Adrenal gland (tissue), 12 donors: ENCODE data around the gene TUBB2A. TPM values are rescaled to one million over a fixed set of nuclear protein-coding genes. Genes with fewer than 3 reads are reported as not detected.

Source experiments
- DNase-seq, 7 donors: peaks; one replicate each; pipeline ENCODE4 v3.0.0-alpha.2; 2019 to 2020
- H3K27ac ChIP-seq, 5 donors: fragments of 200-600 bp; sonication (generic) in 4 of 5; 1 replicate in 3 of 5; 2 replicates in 2 of 5; pipeline versions ENCODE4 v1.5.1 to v1.8.0; 2016 to 2020; ENCODE audit warnings: mild to moderate bottlenecking in 1 of 5
- H3K27me3 ChIP-seq: fragments of 200-600 bp; 2 replicates; pipeline ENCODE4 v1.8.0; 2021
- H3K36me3 ChIP-seq, 2 donors: fragments of 200-600 bp; replicated peaks in 1 of 2; 1 replicate in 1 of 2; 2 replicates in 1 of 2; pipeline versions ENCODE4 v1.5.1 to v1.8.0; 2018 to 2022
- H3K4me1 ChIP-seq, 2 donors: fragments of 200-600 bp; replicated peaks in 1 of 2; 1 replicate in 1 of 2; 2 replicates in 1 of 2; pipeline versions ENCODE4 v1.5.1 to v1.8.0; 2018 to 2021
- H3K4me3 ChIP-seq, 4 donors: fragments of 200-600 bp; sonication (generic) in 3 of 4; one replicate each; pipeline ENCODE4 v1.5.1; 2016 to 2018
- H3K9me3 ChIP-seq, 3 donors: fragments of 200-600 bp; sonication (generic) in 1 of 3; replicated peaks in 1 of 3; 1 replicate in 2 of 3; 2 replicates in 1 of 3; pipeline versions ENCODE4 v1.5.1 to v1.8.0; 2016 to 2021
- CTCF ChIP-seq, 6 experiments: fragments of 450-650 bp in 4 of 6; fragments of 200-600 bp in 2 of 6; sonication (generic) in 1 of 6; IDR thresholded peaks; 1 replicate in 5 of 6; 2 replicates in 1 of 6; pipeline versions ENCODE4 v1.5.1 to v1.8.0; 2016 to 2021; ENCODE audit warnings: antibody characterized with exemption in 6 of 6, mild to moderate bottlenecking in 2 of 6, moderate library complexity in 1 of 6
- POLR2A ChIP-seq, 2 donors: fragments of 450-650 bp; IDR thresholded peaks; one replicate each; pipeline ENCODE4 v1.6.1; 2017; ENCODE audit warnings: antibody characterized with exemption in 2 of 2, mild to moderate bottlenecking in 2 of 2, moderate library complexity in 1 of 2
- WGBS, 4 donors: extraction: QIAGEN DNeasy Blood & Tissue Kit in 2 of 4; methylation state at CpG; one replicate each; pipeline versions ENCODE4 v1.1.5 to v1.1.7; 2013 to 2017; 5-methylcytosine and 5-hydroxymethylcytosine counted together
- intact Hi-C, 2 donors: fragments of 100-400 bp; cut with DNase I; formaldehyde crosslinking; loops; one replicate each; pipeline versions ENCODE4 v1.14.1 to v1.15.0; 2022 to 2023
- polyA plus RNA-seq, 3 donors: library from polyadenylated mRNA; stranded (reverse); fragments of 200-250 nt in 2 of 3; fragments of 350-450 nt in 1 of 3; fragmentation: Illumina TruSeq in 1 of 3; extraction: RNeasy Lipid Tissue Mini Kit (QIAGEN cat#74804) in 1 of 3; gene quantifications; one replicate each; pipeline ENCODE4 v1.2.3, GENCODE V29; 2013 to 2014
- total RNA-seq, 9 donors: library from RNA; depleted of rRNA in 4 of 9; stranded (reverse); fragments of >200 nt in 4 of 9; fragments of 120-200 nt in 1 of 9; fragmentation: NEBNext Ultra II Directional in 1 of 9; extraction: Animal tissue kit (Norgen Biotek cat#: 25700) in 1 of 9; gene quantifications; one replicate each; pipeline versions ENCODE4 v1.1.0 to v1.2.4, GENCODE V29; 2013 to 2023
- donor health status: healthy with polysubstance abuse.
- donor health status: Bipolar disorder and iron deficiency.
- donor health status: DM: yes; HTN: yes; CAD: no.
- donor health status: DM: no; HTN: no; CAD: no.
- donor health status: DM: no; HTN: no; CAD: no.
- donor health status: DM: yes; HTN: yes; CAD: no.

The TUBB2A gene
- total and polyA plus RNA-seq, 12 donors: 6.4 to 59.9 (median 16.0) TPM

GRCh38 chr6:3152689-3153088 is 4.7 kb downstream of the TUBB2A start:
- no peaks in the 10 kb centered on the region for H3K4me1 ChIP-seq
- no peak overlapping the region for H3K4me3 ChIP-seq
- TF ChIP-seq CTCF (IDR thresholded peaks at IDR 0.05) (no peak), POLR2A (IDR thresholded peaks at IDR 0.05) (no peak)
- peaks cover 0 to 5% of the 10 kb centered on the region in 2 donors for H3K36me3 ChIP-seq
- WGBS, 4 donors: 92 to 96% (median 94%) methylated on average over 3 of the region's 3 CpGs
- no peaks in the 10 kb centered on the region for H3K27me3 ChIP-seq
- no peak for DNase-seq
- intact Hi-C loops: no loop called here
- no peaks in the 10 kb centered on the region for H3K9me3 ChIP-seq
- no peak overlapping the region for H3K27ac ChIP-seq

GRCh38 chr6:3151691-3152090 is 5.7 kb downstream of the TUBB2A start:
- TF ChIP-seq CTCF (IDR thresholded peaks at IDR 0.05): no peak
- no peak for TF ChIP-seq POLR2A (IDR thresholded peaks at IDR 0.05)
- Histone ChIP-seq H3K36me3 (peaks cover 0 to 5% of the 10 kb centered on the region in 2 donors), H3K4me1 (no peaks in the 10 kb centered on the region), H3K27ac (no peak overlapping the region), H3K9me3 (no peaks in the 10 kb centered on the region), H3K4me3 (no peak overlapping the region), H3K27me3 (no peaks in the 10 kb centered on the region)
- no peak for DNase-seq
- intact Hi-C loops: no loop called here
- WGBS, 4 donors: 82 to 89% (median 87%) methylated on average over 4 to 5 of the region's 5 CpGs

GRCh38 chr6:3147914-3148757 is 9.2 kb downstream of the TUBB2A start:
- Histone ChIP-seq H3K9me3 (no peaks in the 10 kb centered on the region), H3K4me1 (no peaks in the 10 kb centered on the region), H3K36me3 (peaks cover 0 to 7% of the 10 kb centered on the region in 2 donors), H3K4me3 (no peak overlapping the region), H3K27ac (no peak overlapping the region), H3K27me3 (no peaks in the 10 kb centered on the region)
- intact Hi-C loops: no loop called here
- WGBS, 4 donors: 90 to 97% (median 96%) methylated on average over 2 to 6 of the region's 6 CpGs
- no peak for TF ChIP-seq POLR2A (IDR thresholded peaks at IDR 0.05)
- no peak for TF ChIP-seq CTCF (IDR thresholded peaks at IDR 0.05)
- DNase-seq: no peak

GRCh38 chr6:3144571-3144970 is 12.8 kb downstream of the TUBB2A start:
- no peak overlapping the region for H3K4me3 ChIP-seq
- no peaks in the 10 kb centered on the region for H3K9me3 ChIP-seq
- TF ChIP-seq CTCF (IDR thresholded peaks at IDR 0.05): no peak
- H3K27me3 ChIP-seq: no peaks in the 10 kb centered on the region
- no peak for DNase-seq
- intact Hi-C loops: no loop called here
- no peaks in the 10 kb centered on the region for H3K4me1 ChIP-seq
- H3K36me3 ChIP-seq: peaks cover 0 to 11% of the 10 kb centered on the region in 2 donors
- WGBS, 4 donors: 82 to 93% (median 86%) methylated on average over 8 of the region's 8 CpGs
- H3K27ac ChIP-seq: no peak overlapping the region
